SK-N-SH treated with all-trans-retinoic acid at 6 μM for 48 hours (cell line): ENCODE results near the gene SLC6A15.

Experiments used
- ATAC-seq: fragments of 200-7000 bp; cut with Tn5 transposase; 3 replicates; pipeline ENCODE4 v1.9.1; 2020; ENCODE audit warnings: mild to moderate bottlenecking, moderate library complexity
- ARNTL ChIP-seq: fragments of 450-650 bp; formaldehyde crosslinking; IDR thresholded peaks from 2 replicates; pipeline ENCODE4 v1.5.0; 2020; ENCODE audit warnings: low read depth, mild to moderate bottlenecking, moderate library complexity, borderline replicate concordance
- BACH2 ChIP-seq: fragments of 250-450 bp; sonication (Bioruptor Pico); IDR thresholded peaks from 2 replicates; pipeline ENCODE4 v1.9.0; 2021; ENCODE audit warnings: mild to moderate bottlenecking, borderline replicate concordance
- CSDC2 ChIP-seq: fragments of 250-450 bp; sonication (Bioruptor Pico); IDR thresholded peaks from 2 replicates; pipeline ENCODE4 v1.5.0; 2020; ENCODE audit warnings: mild to moderate bottlenecking, moderate library complexity
- GLIS3 ChIP-seq: fragments of 250-450 bp; sonication (Bioruptor Pico); IDR thresholded peaks from 2 replicates; pipeline ENCODE4 v1.5.0; 2020; ENCODE audit warnings: mild to moderate bottlenecking, moderate library complexity
- ISL1 ChIP-seq: fragments of 250-450 bp; sonication (Bioruptor Pico); IDR thresholded peaks from 2 replicates; pipeline ENCODE4 v2.1.2; 2022; ENCODE audit warnings: mild to moderate bottlenecking, moderate library complexity
- OSR1 ChIP-seq: fragments of 250-450 bp; sonication (Bioruptor Pico); IDR thresholded peaks from 2 replicates; pipeline ENCODE4 v1.8.0; 2022; ENCODE audit warnings: moderate library complexity, mild to moderate bottlenecking, inconsistent platforms
- POU6F1 ChIP-seq: fragments of 250-450 bp; sonication (Bioruptor Pico); IDR thresholded peaks from 2 replicates; pipeline ENCODE4 v1.8.0; 2021; ENCODE audit warnings: low read depth, mild to moderate bottlenecking, moderate library complexity, borderline replicate concordance
- PPARA ChIP-seq: fragments of 250-450 bp; sonication (Bioruptor Pico); IDR thresholded peaks from 2 replicates; pipeline ENCODE4 v1.5.0; 2020; ENCODE audit warnings: mild to moderate bottlenecking, borderline replicate concordance
- RARB ChIP-seq: fragments of 250-450 bp; sonication (Bioruptor Pico); IDR thresholded peaks from 2 replicates; pipeline ENCODE4 v1.8.0; 2021; ENCODE audit warnings: mild to moderate bottlenecking, moderate library complexity
- SNAI2 ChIP-seq: fragments of 250-450 bp; sonication (Bioruptor Pico); IDR thresholded peaks from 2 replicates; pipeline ENCODE4 v1.5.0; 2020; ENCODE audit warnings: mild to moderate bottlenecking, moderate library complexity
- TCF4 ChIP-seq: fragments of 250-450 bp; sonication (Bioruptor Pico); IDR thresholded peaks from 2 replicates; pipeline ENCODE4 v1.8.0; 2021; ENCODE audit warnings: mild to moderate bottlenecking, moderate library complexity, borderline replicate concordance
- TOX ChIP-seq: fragments of 250-450 bp; sonication (Bioruptor Pico); IDR thresholded peaks from 2 replicates; pipeline ENCODE4 v1.8.0; 2021; ENCODE audit warnings: mild to moderate bottlenecking, moderate library complexity, borderline replicate concordance
- ZC3H10 ChIP-seq: fragments of 250-450 bp; sonication (Bioruptor Pico); IDR thresholded peaks from 2 replicates; pipeline ENCODE4 v1.5.1; 2021; ENCODE audit warnings: mild to moderate bottlenecking, moderate library complexity
- ZFP3 ChIP-seq: fragments of 250-450 bp; sonication (Bioruptor Pico); IDR thresholded peaks from 2 replicates; pipeline ENCODE4 v1.5.0; 2020; ENCODE audit warnings: mild to moderate bottlenecking, moderate library complexity
- ZFP30 ChIP-seq: fragments of 450-650 bp; formaldehyde crosslinking; IDR thresholded peaks from 2 replicates; pipeline ENCODE4 v1.5.0; 2022; ENCODE audit warnings: mild to moderate bottlenecking, moderate library complexity
- ZNF565 ChIP-seq: fragments of 450-650 bp; formaldehyde crosslinking; conservative IDR thresholded peaks from 2 replicates; pipeline ENCODE4 v1.5.0; 2020; ENCODE audit warnings: low read depth, mild to moderate bottlenecking, moderate library complexity
- ZNF70 ChIP-seq: fragments of 450-650 bp; formaldehyde crosslinking; IDR thresholded peaks from 2 replicates; pipeline ENCODE4 v1.5.0; 2020; ENCODE audit warnings: mild to moderate bottlenecking, moderate library complexity
- ZNF8 ChIP-seq: fragments of 450-650 bp; formaldehyde crosslinking; IDR thresholded peaks from 2 replicates; pipeline ENCODE4 v1.5.0; 2020; ENCODE audit warnings: mild to moderate bottlenecking, moderate library complexity
- TF ChIP-seq, protein P1 (sequence below): fragments of 250-450 bp; sonication (Bioruptor Pico); IDR thresholded peaks from 2 replicates; pipeline ENCODE4 v1.5.1; 2021; ENCODE audit warnings: mild to moderate bottlenecking, moderate library complexity
- TF ChIP-seq, protein P2 (sequence below): fragments of 250-450 bp; sonication (Bioruptor Pico); IDR thresholded peaks from 2 replicates; pipeline ENCODE4 v1.5.1; 2020; ENCODE audit warnings: low read depth, mild to moderate bottlenecking, moderate library complexity
- TF ChIP-seq, protein P3 (sequence below): fragments of 250-450 bp; sonication (Bioruptor Pico); IDR thresholded peaks from 2 replicates; pipeline ENCODE4 v1.8.0; 2020; ENCODE audit warnings: mild to moderate bottlenecking, moderate library complexity, borderline replicate concordance
- TF ChIP-seq, protein P4 (sequence below): fragments of 250-450 bp; sonication (Bioruptor Pico); IDR thresholded peaks from 2 replicates; pipeline ENCODE4 v1.5.0; 2020; ENCODE audit warnings: mild to moderate bottlenecking, moderate library complexity

The SLC6A15 gene

GRCh38 chr12:84937415-84937814 is 24.8 kb upstream of the SLC6A15 start:
- no peak for ATAC-seq
- TF ChIP-seq, protein P1, sequence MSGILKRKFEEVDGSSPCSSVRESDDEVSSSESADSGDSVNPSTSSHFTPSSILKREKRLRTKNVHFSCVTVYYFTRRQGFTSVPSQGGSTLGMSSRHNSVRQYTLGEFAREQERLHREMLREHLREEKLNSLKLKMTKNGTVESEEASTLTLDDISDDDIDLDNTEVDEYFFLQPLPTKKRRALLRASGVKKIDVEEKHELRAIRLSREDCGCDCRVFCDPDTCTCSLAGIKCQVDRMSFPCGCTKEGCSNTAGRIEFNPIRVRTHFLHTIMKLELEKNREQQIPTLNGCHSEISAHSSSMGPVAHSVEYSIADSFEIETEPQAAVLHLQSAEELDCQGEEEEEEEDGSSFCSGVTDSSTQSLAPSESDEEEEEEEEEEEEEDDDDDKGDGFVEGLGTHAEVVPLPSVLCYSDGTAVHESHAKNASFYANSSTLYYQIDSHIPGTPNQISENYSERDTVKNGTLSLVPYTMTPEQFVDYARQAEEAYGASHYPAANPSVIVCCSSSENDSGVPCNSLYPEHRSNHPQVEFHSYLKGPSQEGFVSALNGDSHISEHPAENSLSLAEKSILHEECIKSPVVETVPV (CRISPR knock-in tag): no peak
- TF ChIP-seq ARNTL (CRISPR knock-in tag) (no peak), ZNF70 (CRISPR knock-in tag) (no peak), ZFP3 (no peak), ZFP30 (CRISPR knock-in tag) (no peak), ZNF8 (no peak), BACH2 (no peak), PPARA (CRISPR knock-in tag) (no peak), OSR1 (no peak), POU6F1 (CRISPR knock-in tag) (no peak), GLIS3 (CRISPR knock-in tag) (no peak), ZNF565 (CRISPR knock-in tag) (no peak), CSDC2 (CRISPR knock-in tag) (no peak), RARB (CRISPR knock-in tag) (no peak), TOX (CRISPR knock-in tag) (no peak), ISL1 (no peak)
- TF ChIP-seq, protein P2, sequence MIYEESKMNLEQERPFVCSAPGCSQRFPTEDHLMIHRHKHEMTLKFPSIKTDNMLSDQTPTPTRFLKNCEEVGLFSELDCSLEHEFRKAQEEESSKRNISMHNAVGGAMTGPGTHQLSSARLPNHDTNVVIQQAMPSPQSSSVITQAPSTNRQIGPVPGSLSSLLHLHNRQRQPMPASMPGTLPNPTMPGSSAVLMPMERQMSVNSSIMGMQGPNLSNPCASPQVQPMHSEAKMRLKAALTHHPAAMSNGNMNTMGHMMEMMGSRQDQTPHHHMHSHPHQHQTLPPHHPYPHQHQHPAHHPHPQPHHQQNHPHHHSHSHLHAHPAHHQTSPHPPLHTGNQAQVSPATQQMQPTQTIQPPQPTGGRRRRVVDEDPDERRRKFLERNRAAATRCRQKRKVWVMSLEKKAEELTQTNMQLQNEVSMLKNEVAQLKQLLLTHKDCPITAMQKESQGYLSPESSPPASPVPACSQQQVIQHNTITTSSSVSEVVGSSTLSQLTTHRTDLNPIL (CRISPR knock-in tag): no peak
- TF ChIP-seq, protein P3, sequence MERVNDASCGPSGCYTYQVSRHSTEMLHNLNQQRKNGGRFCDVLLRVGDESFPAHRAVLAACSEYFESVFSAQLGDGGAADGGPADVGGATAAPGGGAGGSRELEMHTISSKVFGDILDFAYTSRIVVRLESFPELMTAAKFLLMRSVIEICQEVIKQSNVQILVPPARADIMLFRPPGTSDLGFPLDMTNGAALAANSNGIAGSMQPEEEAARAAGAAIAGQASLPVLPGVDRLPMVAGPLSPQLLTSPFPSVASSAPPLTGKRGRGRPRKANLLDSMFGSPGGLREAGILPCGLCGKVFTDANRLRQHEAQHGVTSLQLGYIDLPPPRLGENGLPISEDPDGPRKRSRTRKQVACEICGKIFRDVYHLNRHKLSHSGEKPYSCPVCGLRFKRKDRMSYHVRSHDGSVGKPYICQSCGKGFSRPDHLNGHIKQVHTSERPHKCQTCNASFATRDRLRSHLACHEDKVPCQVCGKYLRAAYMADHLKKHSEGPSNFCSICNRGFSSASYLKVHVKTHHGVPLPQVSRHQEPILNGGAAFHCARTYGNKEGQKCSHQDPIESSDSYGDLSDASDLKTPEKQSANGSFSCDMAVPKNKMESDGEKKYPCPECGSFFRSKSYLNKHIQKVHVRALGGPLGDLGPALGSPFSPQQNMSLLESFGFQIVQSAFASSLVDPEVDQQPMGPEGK: no peak
- TF ChIP-seq, protein P4, sequence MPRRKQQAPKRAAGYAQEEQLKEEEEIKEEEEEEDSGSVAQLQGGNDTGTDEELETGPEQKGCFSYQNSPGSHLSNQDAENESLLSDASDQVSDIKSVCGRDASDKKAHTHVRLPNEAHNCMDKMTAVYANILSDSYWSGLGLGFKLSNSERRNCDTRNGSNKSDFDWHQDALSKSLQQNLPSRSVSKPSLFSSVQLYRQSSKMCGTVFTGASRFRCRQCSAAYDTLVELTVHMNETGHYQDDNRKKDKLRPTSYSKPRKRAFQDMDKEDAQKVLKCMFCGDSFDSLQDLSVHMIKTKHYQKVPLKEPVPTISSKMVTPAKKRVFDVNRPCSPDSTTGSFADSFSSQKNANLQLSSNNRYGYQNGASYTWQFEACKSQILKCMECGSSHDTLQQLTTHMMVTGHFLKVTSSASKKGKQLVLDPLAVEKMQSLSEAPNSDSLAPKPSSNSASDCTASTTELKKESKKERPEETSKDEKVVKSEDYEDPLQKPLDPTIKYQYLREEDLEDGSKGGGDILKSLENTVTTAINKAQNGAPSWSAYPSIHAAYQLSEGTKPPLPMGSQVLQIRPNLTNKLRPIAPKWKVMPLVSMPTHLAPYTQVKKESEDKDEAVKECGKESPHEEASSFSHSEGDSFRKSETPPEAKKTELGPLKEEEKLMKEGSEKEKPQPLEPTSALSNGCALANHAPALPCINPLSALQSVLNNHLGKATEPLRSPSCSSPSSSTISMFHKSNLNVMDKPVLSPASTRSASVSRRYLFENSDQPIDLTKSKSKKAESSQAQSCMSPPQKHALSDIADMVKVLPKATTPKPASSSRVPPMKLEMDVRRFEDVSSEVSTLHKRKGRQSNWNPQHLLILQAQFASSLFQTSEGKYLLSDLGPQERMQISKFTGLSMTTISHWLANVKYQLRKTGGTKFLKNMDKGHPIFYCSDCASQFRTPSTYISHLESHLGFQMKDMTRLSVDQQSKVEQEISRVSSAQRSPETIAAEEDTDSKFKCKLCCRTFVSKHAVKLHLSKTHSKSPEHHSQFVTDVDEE (CRISPR knock-in tag): no peak

DNA sequence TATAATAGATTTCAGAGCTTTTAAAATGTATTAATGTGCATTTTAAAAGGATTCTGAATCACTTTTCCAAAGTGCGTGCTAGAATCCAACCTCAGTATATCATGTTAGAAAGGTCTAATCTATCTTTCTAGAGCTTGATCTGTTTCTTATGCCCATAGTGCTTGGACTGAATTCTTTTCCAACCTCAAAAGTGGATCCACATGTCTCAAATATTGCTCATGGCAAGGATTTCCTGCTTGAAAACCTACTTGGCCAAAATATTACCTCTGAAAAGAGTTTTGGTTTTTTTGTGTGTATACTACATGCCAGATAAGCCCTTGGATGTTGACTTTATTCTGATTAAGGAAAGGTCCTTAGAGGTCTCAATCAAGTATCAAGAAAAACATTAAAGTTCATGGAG is 16.9 kb upstream of the SLC6A15 start:
- TF ChIP-seq, protein P3: no peak
- TF ChIP-seq ZNF565 (CRISPR knock-in tag) (no peak), SNAI2 (CRISPR knock-in tag) (no peak), RARB (CRISPR knock-in tag) (no peak), ZFP3 (no peak), OSR1 (no peak), TCF4 (CRISPR knock-in tag) (no peak), ZC3H10 (CRISPR knock-in tag) (no peak), POU6F1 (CRISPR knock-in tag) (no peak), CSDC2 (CRISPR knock-in tag) (no peak), ZNF8 (no peak)
- TF ChIP-seq, protein P1 (CRISPR knock-in tag): no peak
- TF ChIP-seq, protein P2 (CRISPR knock-in tag): no peak
- no peak for ATAC-seq
